ENCODE data around the gene REEP1. TPM values are rescaled to one million over a fixed set of nuclear protein-coding genes. Genes with fewer than 3 reads are reported as not detected.

Gene REEP1
- total RNA-seq, 4 donors from 2014 or later, result 0.34 to 5.2 (median 2.4) TPM

DNA sequence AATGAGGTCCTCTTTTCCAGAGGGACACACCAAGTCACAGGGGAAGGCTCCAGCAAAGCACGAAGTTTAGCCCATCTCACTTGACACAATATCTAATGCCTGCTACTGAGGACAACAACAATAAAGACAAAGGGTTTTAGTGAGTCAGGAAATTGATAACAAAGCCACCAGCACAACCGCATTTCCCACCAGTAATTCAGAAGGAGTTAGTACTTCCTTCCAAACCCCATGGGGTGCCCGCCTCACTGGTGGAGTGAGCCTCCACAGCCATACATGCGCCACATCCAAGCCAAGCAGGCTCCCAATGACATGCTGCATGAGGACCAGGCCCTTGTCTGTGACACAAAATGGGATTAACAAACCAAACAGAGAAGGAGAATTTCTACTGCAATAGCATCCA, 98.1 kb downstream of the REEP1 start:
- WGBS, result 83% methylated on average over 4 of the region's 4 CpGs
- no peak for DNase-seq (ENCODE audit: low spot score in 2 of 2)
- no peaks in the 10 kb centered on the region for H3K9me3 ChIP-seq
- H3K27ac ChIP-seq, result no peak overlapping the region
- no peaks in the 10 kb centered on the region for H3K27me3 ChIP-seq
- TF ChIP-seq POLR2AphosphoS5 (IDR thresholded peaks at IDR 0.05), result no peak
- no peak for TF ChIP-seq EP300 (IDR thresholded peaks at IDR 0.05)
- TF ChIP-seq POLR2A (IDR thresholded peaks at IDR 0.05), result no peak
- TF ChIP-seq, protein P1, sequence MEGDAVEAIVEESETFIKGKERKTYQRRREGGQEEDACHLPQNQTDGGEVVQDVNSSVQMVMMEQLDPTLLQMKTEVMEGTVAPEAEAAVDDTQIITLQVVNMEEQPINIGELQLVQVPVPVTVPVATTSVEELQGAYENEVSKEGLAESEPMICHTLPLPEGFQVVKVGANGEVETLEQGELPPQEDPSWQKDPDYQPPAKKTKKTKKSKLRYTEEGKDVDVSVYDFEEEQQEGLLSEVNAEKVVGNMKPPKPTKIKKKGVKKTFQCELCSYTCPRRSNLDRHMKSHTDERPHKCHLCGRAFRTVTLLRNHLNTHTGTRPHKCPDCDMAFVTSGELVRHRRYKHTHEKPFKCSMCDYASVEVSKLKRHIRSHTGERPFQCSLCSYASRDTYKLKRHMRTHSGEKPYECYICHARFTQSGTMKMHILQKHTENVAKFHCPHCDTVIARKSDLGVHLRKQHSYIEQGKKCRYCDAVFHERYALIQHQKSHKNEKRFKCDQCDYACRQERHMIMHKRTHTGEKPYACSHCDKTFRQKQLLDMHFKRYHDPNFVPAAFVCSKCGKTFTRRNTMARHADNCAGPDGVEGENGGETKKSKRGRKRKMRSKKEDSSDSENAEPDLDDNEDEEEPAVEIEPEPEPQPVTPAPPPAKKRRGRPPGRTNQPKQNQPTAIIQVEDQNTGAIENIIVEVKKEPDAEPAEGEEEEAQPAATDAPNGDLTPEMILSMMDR (IDR thresholded peaks at IDR 0.05), result no peak
- no peaks in the 10 kb centered on the region for H3K36me3 ChIP-seq
- H3K4me3 ChIP-seq, result no peak overlapping the region
- H3K4me1 ChIP-seq, result no peaks in the 10 kb centered on the region

DNA sequence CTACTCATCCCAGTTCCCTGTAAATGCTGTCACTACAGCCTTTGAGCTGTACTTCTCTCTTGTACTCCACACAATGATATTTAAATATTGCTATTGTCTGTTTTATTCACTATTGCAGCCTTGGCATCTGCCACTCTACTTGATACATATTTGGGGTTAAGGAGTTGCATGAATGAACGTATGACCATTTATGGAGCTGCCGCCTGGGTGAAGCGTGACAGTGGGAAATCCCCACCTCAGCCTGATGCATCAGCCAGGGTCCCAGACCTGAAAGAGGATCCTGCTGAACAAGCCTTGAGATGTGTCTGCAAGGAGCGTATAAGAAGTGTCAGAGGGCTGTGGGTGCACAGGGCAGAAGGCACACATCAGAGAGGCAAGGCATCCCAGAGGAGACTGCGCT, 99.1 kb downstream of the REEP1 start:
- WGBS, result 71% methylated on average over 5 of the region's 5 CpGs
- Histone ChIP-seq H3K36me3 (no peaks in the 10 kb centered on the region), H3K27me3 (no peaks in the 10 kb centered on the region), H3K4me1 (no peaks in the 10 kb centered on the region), H3K9me3 (no peaks in the 10 kb centered on the region), H3K4me3 (no peak overlapping the region), H3K27ac (no peak overlapping the region)
- no peak for DNase-seq (ENCODE audit: low spot score in 2 of 2)
- no peak for TF ChIP-seq POLR2AphosphoS5 (IDR thresholded peaks at IDR 0.05)

DNA sequence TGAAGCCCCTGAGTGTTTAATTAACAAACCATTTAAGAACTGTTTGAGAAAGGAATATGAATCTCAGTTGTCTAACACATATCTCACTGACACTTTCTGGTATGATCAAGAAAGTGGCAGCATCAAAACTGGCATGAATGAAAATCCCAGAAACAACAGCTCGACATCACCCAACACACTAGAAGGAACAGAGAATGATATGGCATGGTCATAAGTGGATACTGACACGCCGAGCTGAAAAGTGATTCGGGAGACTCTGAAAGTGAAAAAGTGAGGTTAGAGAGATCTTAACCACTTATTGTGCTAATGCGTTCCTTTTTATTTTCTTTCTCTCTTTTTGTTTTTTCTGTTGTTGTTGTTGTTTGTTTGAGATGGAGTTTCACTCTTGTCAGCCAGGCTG, 100.3 kb downstream of the REEP1 start:
- Histone ChIP-seq H3K27ac (no peak overlapping the region), H3K4me3 (no peak overlapping the region), H3K4me1 (no peaks in the 10 kb centered on the region), H3K9me3 (no peaks in the 10 kb centered on the region), H3K27me3 (no peaks in the 10 kb centered on the region), H3K36me3 (no peaks in the 10 kb centered on the region)
- TF ChIP-seq, protein P1 (IDR thresholded peaks at IDR 0.05), result no peak
- TF ChIP-seq POLR2AphosphoS5 (IDR thresholded peaks at IDR 0.05) (no peak), POLR2A (IDR thresholded peaks at IDR 0.05) (no peak), EP300 (IDR thresholded peaks at IDR 0.05) (no peak)
- no peak for DNase-seq (ENCODE audit: low spot score in 2 of 2)
- WGBS, result 78% methylated on average over 5 of the region's 5 CpGs

DNA sequence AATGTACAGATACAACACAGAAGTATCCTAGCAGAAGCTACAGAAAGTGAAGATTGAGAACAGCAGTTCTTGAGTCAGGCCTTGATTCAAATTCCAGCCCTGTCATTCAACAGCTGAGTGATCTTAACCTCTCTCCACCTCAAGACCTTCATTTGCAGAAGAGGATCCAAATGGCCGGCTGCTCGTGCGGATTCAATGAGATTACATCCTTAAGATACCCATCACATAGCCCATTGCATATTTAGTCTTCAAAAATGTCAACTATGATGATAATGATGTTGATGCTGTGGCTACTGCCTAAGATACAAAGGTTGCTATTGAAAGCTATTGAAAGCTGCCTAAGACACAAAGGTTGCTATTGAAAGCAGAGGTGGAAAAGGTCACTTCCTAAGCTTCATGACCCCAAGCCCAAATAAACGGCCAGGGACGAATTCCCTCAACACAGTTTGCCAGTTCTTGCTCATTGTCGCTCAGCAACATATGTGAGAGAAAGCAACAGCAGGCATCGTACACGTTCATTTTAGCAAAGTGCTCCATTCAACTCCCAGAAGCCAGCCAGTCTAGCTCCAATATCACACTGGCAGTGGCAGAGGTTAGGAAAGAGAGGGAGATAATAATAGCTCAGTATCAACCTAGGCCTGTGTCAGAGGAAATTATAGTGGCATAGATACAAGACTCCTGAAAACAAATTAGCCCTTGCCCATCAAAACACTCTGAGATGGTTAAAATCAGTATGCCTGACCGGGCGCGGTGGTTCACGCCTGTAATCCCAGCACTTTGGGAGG, 102.0 kb downstream of the REEP1 start:
- WGBS, result 83% methylated on average over 11 of the region's 12 CpGs
- no peaks in the 10 kb centered on the region for H3K36me3 ChIP-seq
- no peak overlapping the region for H3K27ac ChIP-seq
- no peaks in the 10 kb centered on the region for H3K4me1 ChIP-seq
- DNase-seq (ENCODE audit: low spot score in 2 of 2), result no peak
- H3K9me3 ChIP-seq, result no peaks in the 10 kb centered on the region
- no peak for TF ChIP-seq EP300 (IDR thresholded peaks at IDR 0.05)
- no peak for TF ChIP-seq POLR2AphosphoS5 (IDR thresholded peaks at IDR 0.05)
- TF ChIP-seq POLR2A (IDR thresholded peaks at IDR 0.05), result no peak
- TF ChIP-seq, protein P1 (IDR thresholded peaks at IDR 0.05), result no peak
- H3K27me3 ChIP-seq, result no peaks in the 10 kb centered on the region
- H3K4me3 ChIP-seq, result no peak overlapping the region

DNA sequence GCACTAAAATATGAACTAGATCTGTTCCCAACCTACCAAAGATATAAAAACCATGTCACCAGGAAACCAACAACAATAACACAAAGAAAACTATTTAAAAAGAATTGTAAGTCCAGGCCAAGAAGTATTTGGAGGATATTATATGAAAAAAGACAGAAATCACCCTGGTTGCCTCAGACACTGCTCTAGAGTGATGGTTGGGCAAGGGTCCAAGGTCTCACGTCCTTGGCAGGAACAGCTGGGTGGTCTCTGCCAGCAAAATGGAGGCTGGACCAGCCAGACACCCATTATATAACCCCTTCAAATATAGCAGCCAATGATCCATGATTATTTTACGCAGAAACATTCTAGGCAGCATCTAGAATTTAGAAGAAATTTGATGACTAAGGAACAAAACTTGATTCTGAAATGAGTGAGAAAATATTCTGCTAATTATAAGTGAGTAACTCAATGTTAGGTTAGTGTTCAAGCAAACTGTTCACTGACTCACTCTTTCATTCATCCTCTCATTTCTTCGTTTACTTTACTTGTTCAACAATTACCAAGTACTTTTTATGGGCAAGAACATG, 102.8 kb downstream of the REEP1 start:
- no peak overlapping the region for H3K4me3 ChIP-seq
- no peaks in the 10 kb centered on the region for H3K27me3 ChIP-seq
- H3K27ac ChIP-seq, result no peak overlapping the region
- H3K36me3 ChIP-seq, result no peaks in the 10 kb centered on the region
- WGBS, result 56% methylated on average over 3 of the region's 3 CpGs
- no peaks in the 10 kb centered on the region for H3K9me3 ChIP-seq
- no peaks in the 10 kb centered on the region for H3K4me1 ChIP-seq
- no peak for DNase-seq (ENCODE audit: low spot score in 2 of 2)
- TF ChIP-seq POLR2A (IDR thresholded peaks at IDR 0.05) (no peak), EP300 (IDR thresholded peaks at IDR 0.05) (no peak), POLR2AphosphoS5 (IDR thresholded peaks at IDR 0.05) (no peak)
- TF ChIP-seq, protein P1 (IDR thresholded peaks at IDR 0.05), result no peak

Data from suprapubic skin (tissue), 4 donors.